Neuronal stem cell (in vitro differentiated cells): Measurements from ENCODE around the gene PTPRT.

ENCODE experiments used
- DNase-seq: peaks from one replicate; pipeline ENCODE4 v3.0.0-alpha.2; 2013; ENCODE audit warnings: low spot score
- H2AFZ ChIP-seq: one replicate; pipeline ENCODE4 v1.6.1; 2013; ENCODE audit warnings: mild to moderate bottlenecking, low read length, inconsistent platforms
- H2AK5ac ChIP-seq: 2 replicates; pipeline ENCODE4 v1.6.1; 2013; ENCODE audit warnings: low read depth, mild to moderate bottlenecking, inconsistent platforms, low read length, moderate library complexity, mixed read lengths
- H2BK120ac ChIP-seq: 2 replicates; pipeline ENCODE4 v1.6.1; 2013; ENCODE audit warnings: low read depth, mild to moderate bottlenecking, inconsistent platforms, low read length, moderate library complexity, mixed read lengths
- H2BK12ac ChIP-seq: one replicate; pipeline ENCODE4 v1.6.1; 2013; ENCODE audit warnings: low read length, inconsistent platforms
- H2BK15ac ChIP-seq: 2 replicates; pipeline ENCODE4 v1.6.1; 2013; ENCODE audit warnings: mild to moderate bottlenecking, low read length, inconsistent platforms, mixed read lengths
- H2BK5ac ChIP-seq: one replicate; pipeline ENCODE4 v1.6.1; 2013; ENCODE audit warnings: inconsistent platforms, mild to moderate bottlenecking, low read length, moderate library complexity
- H3K14ac ChIP-seq: one replicate; pipeline ENCODE4 v1.6.1; 2013; ENCODE audit warnings: low read length, inconsistent platforms
- H3K18ac ChIP-seq: 2 replicates; pipeline ENCODE4 v1.6.1; 2013; ENCODE audit warnings: low read length, inconsistent platforms
- H3K23ac ChIP-seq: 2 replicates; pipeline ENCODE4 v1.6.1; 2013; ENCODE audit warnings: low read depth, mild to moderate bottlenecking, mixed read lengths, low read length, inconsistent platforms; ENCODE audit not compliant: poor library complexity
- H3K27ac ChIP-seq: replicated peaks from 3 replicates; pipeline ENCODE4 v1.5.1; 2013; ENCODE audit warnings: low read length, inconsistent platforms
- H3K27me3 ChIP-seq, 3 experiments: 2 replicates each; pipeline ENCODE4 v1.6.1; 2013; ENCODE audit warnings: low read length in 3 of 3, mild to moderate bottlenecking in 2 of 3, inconsistent platforms in 1 of 3, low read depth in 1 of 3, mixed read lengths in 1 of 3, moderate library complexity in 1 of 3; ENCODE audit not compliant: control insufficient read depth in 3 of 3, insufficient read depth in 3 of 3
- H3K36me3 ChIP-seq, 2 donors: replicated peaks in 1 of 2; 2 replicates each; pipeline ENCODE4 v1.6.1; 2013; ENCODE audit warnings: low read length in 2 of 2; ENCODE audit not compliant: control insufficient read depth in 2 of 2, insufficient read depth in 2 of 2
- H3K4ac ChIP-seq: 2 replicates; pipeline ENCODE4 v1.6.1; 2013; ENCODE audit warnings: inconsistent platforms, mild to moderate bottlenecking, low read length, moderate library complexity
- H3K4me1 ChIP-seq, 2 donors: 1 replicate in 1 of 2; 2 replicates in 1 of 2; pipeline ENCODE4 v1.6.1; 2013; ENCODE audit warnings: low read length in 2 of 2, low read depth in 1 of 2; ENCODE audit not compliant: control insufficient read depth in 2 of 2, insufficient read depth in 1 of 2
- H3K4me2 ChIP-seq: one replicate; pipeline ENCODE4 v1.6.1; 2013; ENCODE audit warnings: mild to moderate bottlenecking, low read length, inconsistent platforms; ENCODE audit not compliant: insufficient read depth, poor library complexity, severe bottlenecking
- H3K4me3 ChIP-seq, 2 donors: 2 replicates each; pipeline ENCODE4 v1.5.1; 2013; ENCODE audit warnings: low read length in 2 of 2, mild to moderate bottlenecking in 2 of 2, inconsistent platforms in 1 of 2, moderate library complexity in 1 of 2
- H3K79me1 ChIP-seq: one replicate; pipeline ENCODE4 v1.6.1; 2013; ENCODE audit warnings: low read depth, mild to moderate bottlenecking, inconsistent platforms, low read length, moderate library complexity
- H3K9ac ChIP-seq: one replicate; pipeline ENCODE4 v1.6.1; 2013; ENCODE audit warnings: mild to moderate bottlenecking, low read depth, low read length, inconsistent platforms; ENCODE audit not compliant: poor library complexity
- H3K9me3 ChIP-seq, 2 donors: replicated peaks in 1 of 2; 2 replicates each; pipeline versions ENCODE3 to v1.6.1; 2013; ENCODE audit warnings: low read length in 2 of 2, mild to moderate bottlenecking in 2 of 2, inconsistent platforms in 1 of 2, low read depth in 1 of 2, mixed read lengths in 1 of 2, moderate library complexity in 1 of 2; ENCODE audit not compliant: control insufficient read depth in 2 of 2, insufficient read depth in 1 of 2
- H4K8ac ChIP-seq: one replicate; pipeline ENCODE4 v1.6.1; 2013; ENCODE audit warnings: low read depth, mild to moderate bottlenecking, inconsistent platforms, low read length, moderate library complexity
- H4K91ac ChIP-seq: one replicate; pipeline ENCODE4 v1.6.1; 2013; ENCODE audit warnings: low read length, low read depth, mild to moderate bottlenecking, inconsistent platforms; ENCODE audit not compliant: poor library complexity
- WGBS, 2 donors: extraction: QIAGEN DNeasy Blood & Tissue Kit; methylation state at CpG; one replicate each; pipeline ENCODE4 v1.1.7; 2013; ENCODE audit warnings: missing lambda C conversion rate in 2 of 2, mixed read lengths in 1 of 2; ENCODE audit not compliant: insufficient read length in 2 of 2, insufficient replicate concordance in 1 of 2; ENCODE audit errors: extremely low coverage in 2 of 2; 5-methylcytosine and 5-hydroxymethylcytosine counted together

The PTPRT gene

GRCh38 chr20:43055181-43055884, 134.4 kb downstream of the PTPRT start:
- Histone ChIP-seq H2BK120ac (no peak overlapping the region), H3K9ac (no peak overlapping the region), H3K4me3 (no peak overlapping the region), H3K79me1 (no peaks in the 10 kb centered on the region), H3K4me2 (no peak overlapping the region), H2BK12ac (no peak overlapping the region), H3K36me3 (no peaks in the 10 kb centered on the region), H2AFZ (no peak overlapping the region), H3K27ac (no peak overlapping the region), H3K4ac (no peak overlapping the region), H2AK5ac (no peak overlapping the region), H3K18ac (no peak overlapping the region), H3K27me3 (no peaks in the 10 kb centered on the region), H4K8ac (no peak overlapping the region), H2BK5ac (no peak overlapping the region), H3K9me3 (no peaks in the 10 kb centered on the region), H3K23ac (no peak overlapping the region), H3K14ac (no peak overlapping the region), H3K4me1 (no peaks in the 10 kb centered on the region), H4K91ac (no peak overlapping the region), H2BK15ac (no peak overlapping the region)
- DNase-seq: no peak
- WGBS, 2 donors: no CpG with 5 or more reads among the region's 5 CpGs

DNA sequence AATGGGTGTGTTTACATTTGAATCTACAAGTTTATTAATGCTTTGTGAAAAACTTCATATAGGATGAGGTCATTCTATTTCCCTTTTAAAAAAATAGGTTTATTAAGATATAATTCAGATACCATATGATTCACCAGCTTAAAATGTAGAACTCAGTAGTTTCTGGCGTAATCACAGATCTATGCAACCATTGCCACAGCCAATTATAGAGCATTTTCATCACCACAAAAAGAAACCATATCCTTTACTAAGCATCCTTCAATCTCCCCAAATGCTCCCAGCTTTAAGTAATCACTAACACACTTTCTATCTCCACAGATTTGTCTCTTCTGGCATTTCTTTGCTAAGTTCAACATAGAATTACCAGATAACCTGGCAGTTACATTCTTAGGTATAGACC, 137.2 kb downstream of the PTPRT start:
- no peak overlapping the region for H2BK120ac ChIP-seq
- no peak overlapping the region for H3K4me3 ChIP-seq
- H3K23ac ChIP-seq: no peak overlapping the region
- no peak overlapping the region for H2BK15ac ChIP-seq
- WGBS, 2 donors: no CpG with 5 or more reads among the region's 1 CpG
- no peak overlapping the region for H2AK5ac ChIP-seq
- H3K9me3 ChIP-seq: no peaks in the 10 kb centered on the region
- no peaks in the 10 kb centered on the region for H3K4me1 ChIP-seq
- no peak overlapping the region for H2BK5ac ChIP-seq
- no peak overlapping the region for H3K4me2 ChIP-seq
- H2AFZ ChIP-seq: no peak overlapping the region
- H3K79me1 ChIP-seq: no peaks in the 10 kb centered on the region
- DNase-seq: no peak
- no peak overlapping the region for H3K18ac ChIP-seq
- H3K14ac ChIP-seq: no peak overlapping the region
- no peak overlapping the region for H3K27ac ChIP-seq
- no peak overlapping the region for H3K9ac ChIP-seq
- no peaks in the 10 kb centered on the region for H3K36me3 ChIP-seq
- no peak overlapping the region for H3K4ac ChIP-seq
- H2BK12ac ChIP-seq: no peak overlapping the region
- H3K27me3 ChIP-seq: no peaks in the 10 kb centered on the region
- H4K91ac ChIP-seq: no peak overlapping the region
- no peak overlapping the region for H4K8ac ChIP-seq

DNA sequence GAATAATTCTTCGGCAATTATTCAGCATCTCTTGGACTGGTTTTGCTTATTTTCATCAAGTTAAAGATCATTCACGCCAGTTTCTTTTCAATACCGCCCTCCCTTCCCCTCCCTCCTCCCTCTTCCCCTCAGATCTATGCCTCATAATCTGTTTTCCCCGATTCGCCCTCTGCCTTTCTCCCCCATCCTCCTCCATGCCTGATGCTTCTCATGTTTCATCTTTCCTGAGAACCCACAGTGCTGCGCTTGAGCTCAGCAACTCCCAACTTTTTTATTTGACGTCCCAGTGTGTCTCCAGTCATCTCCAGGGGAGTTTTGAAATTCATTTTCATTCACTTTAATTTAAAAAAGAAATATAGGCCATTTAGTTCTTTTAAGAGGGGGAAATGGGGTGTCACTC, 142.7 kb downstream of the PTPRT start:
- Histone ChIP-seq H2AK5ac (no peak overlapping the region), H3K36me3 (no peaks in the 10 kb centered on the region), H2BK12ac (no peak overlapping the region), H3K27me3 (no peaks in the 10 kb centered on the region), H4K91ac (no peak overlapping the region), H2BK5ac (no peak overlapping the region), H3K27ac (no peak overlapping the region), H3K18ac (no peak overlapping the region), H3K79me1 (no peaks in the 10 kb centered on the region), H3K23ac (no peak overlapping the region), H3K4me1 (peaks cover 0 to 2% of the 10 kb centered on the region in 2 donors), H2BK15ac (no peak overlapping the region), H3K4me2 (no peak overlapping the region), H2AFZ (no peak overlapping the region), H2BK120ac (no peak overlapping the region), H3K9ac (no peak overlapping the region), H3K4me3 (no peak overlapping the region), H3K14ac (no peak overlapping the region), H3K4ac (no peak overlapping the region), H4K8ac (no peak overlapping the region), H3K9me3 (no peaks in the 10 kb centered on the region)
- no CpG with 5 or more reads among the region's 7 CpGs for WGBS, 2 donors
- DNase-seq: no peak

DNA sequence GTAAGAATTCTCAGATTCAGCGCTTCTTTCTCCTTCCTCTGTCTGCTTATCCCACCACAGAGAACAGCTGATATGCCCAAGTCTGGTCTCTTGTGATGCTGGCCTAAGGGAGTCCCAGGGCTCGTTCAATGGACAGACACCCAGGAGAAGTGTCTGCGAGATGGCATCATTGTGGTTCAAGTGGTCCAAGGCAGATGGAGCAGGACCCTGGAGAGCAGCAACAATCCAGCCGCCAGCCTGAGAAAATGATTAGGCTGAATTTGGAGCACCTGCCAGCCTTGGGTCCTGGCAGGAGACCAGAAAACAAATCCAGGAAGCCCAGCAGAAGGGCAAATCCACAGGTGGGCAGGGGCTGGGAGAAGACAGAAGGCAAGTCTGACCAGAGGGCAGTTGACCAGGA, 145.8 kb downstream of the PTPRT start:
- H3K36me3 ChIP-seq: no peaks in the 10 kb centered on the region
- H2AK5ac ChIP-seq: no peak overlapping the region
- DNase-seq: no peak
- no peaks in the 10 kb centered on the region for H3K79me1 ChIP-seq
- H3K4me2 ChIP-seq: no peak overlapping the region
- H4K91ac ChIP-seq: no peak overlapping the region
- H2AFZ ChIP-seq: no peak overlapping the region
- no peak overlapping the region for H3K27ac ChIP-seq
- H3K9me3 ChIP-seq: no peaks in the 10 kb centered on the region
- no peak overlapping the region for H3K23ac ChIP-seq
- no CpG with 5 or more reads among the region's 4 CpGs for WGBS, 2 donors
- no peak overlapping the region for H3K14ac ChIP-seq
- no peak overlapping the region for H3K4ac ChIP-seq
- peaks cover 0 to 2% of the 10 kb centered on the region in 2 donors for H3K4me1 ChIP-seq
- no peaks in the 10 kb centered on the region for H3K27me3 ChIP-seq
- no peak overlapping the region for H2BK120ac ChIP-seq
- no peak overlapping the region for H4K8ac ChIP-seq
- H2BK15ac ChIP-seq: no peak overlapping the region
- H3K4me3 ChIP-seq: no peak overlapping the region
- no peak overlapping the region for H2BK5ac ChIP-seq
- H2BK12ac ChIP-seq: no peak overlapping the region
- no peak overlapping the region for H3K9ac ChIP-seq
- no peak overlapping the region for H3K18ac ChIP-seq
